Right lung (tissue), 5 donors: Measurements from ENCODE around the gene ABHD4. TPM values are rescaled to one million over a fixed set of nuclear protein-coding genes. Genes with fewer than 3 reads are reported as not detected.
"Not testable (repeated sequence)": the region's sequence is repeated elsewhere in the genome, so short reads cannot be mapped to it uniquely, and the experiment has no call there.

Experiments
- DNase-seq, 2 donors: peaks; one replicate each; pipeline ENCODE4 v3.0.0-alpha.2; 2013
- polyA plus RNA-seq, 5 donors: library from polyadenylated mRNA; unstranded; fragments of 120-200 nt; gene quantifications; one replicate each; pipeline versions ENCODE4 v1.2.1 to v1.2.3, GENCODE V29; 2013; ENCODE audit warnings: inconsistent platforms in 1 of 5, low replicate concordance in 1 of 5; ENCODE audit not compliant: insufficient read length in 5 of 5, insufficient read depth in 1 of 5

ABHD4 gene
- polyA plus RNA-seq, 5 donors = 33.1 to 46.7 (median 37.9) TPM

GRCh38 chr14:22560662-22561365, 37.3 kb upstream of the ABHD4 start:
- DNase-seq = peak in 1 of 2 donors; percentile 48

DNA sequence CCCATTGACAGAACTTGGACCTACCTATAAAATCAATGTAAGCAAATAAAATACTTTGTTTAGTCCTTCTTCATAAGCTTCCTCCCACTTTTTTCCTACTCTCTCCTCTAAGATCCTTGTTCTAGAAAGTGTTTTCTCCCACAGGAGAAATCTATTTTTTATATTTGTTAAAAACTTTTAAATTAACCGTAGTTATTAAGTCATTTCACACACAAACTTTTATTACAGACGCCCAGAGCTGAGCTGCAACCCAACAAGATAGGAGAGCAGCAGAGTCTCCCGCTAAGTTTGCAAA, 36.8 kb upstream of the ABHD4 start:
- DNase-seq = no peak

- DNase-seq = peak in 1 of 2 donors; percentile 48
Observed at GRCh38 chr14:22561661-22562579, 36.2 kb upstream of the ABHD4 start.

GRCh38 chr14:22563987-22564386, 34.1 kb upstream of the ABHD4 start:
- no peak for DNase-seq

- no peak for DNase-seq
Observed at GRCh38 chr14:22564463-22564862, 33.6 kb upstream of the ABHD4 start.

- no peak for DNase-seq
Observed at GRCh38 chr14:22565391-22565945, 32.6 kb upstream of the ABHD4 start.

- not testable (repeated sequence) for DNase-seq
Observed at GRCh38 chr14:22566266-22566665, 31.8 kb upstream of the ABHD4 start.

GRCh38 chr14:22566845-22567244, 31.3 kb upstream of the ABHD4 start:
- no peak for DNase-seq

- DNase-seq = no peak
Observed at GRCh38 chr14:22567437-22567836, 30.7 kb upstream of the ABHD4 start.

DNA sequence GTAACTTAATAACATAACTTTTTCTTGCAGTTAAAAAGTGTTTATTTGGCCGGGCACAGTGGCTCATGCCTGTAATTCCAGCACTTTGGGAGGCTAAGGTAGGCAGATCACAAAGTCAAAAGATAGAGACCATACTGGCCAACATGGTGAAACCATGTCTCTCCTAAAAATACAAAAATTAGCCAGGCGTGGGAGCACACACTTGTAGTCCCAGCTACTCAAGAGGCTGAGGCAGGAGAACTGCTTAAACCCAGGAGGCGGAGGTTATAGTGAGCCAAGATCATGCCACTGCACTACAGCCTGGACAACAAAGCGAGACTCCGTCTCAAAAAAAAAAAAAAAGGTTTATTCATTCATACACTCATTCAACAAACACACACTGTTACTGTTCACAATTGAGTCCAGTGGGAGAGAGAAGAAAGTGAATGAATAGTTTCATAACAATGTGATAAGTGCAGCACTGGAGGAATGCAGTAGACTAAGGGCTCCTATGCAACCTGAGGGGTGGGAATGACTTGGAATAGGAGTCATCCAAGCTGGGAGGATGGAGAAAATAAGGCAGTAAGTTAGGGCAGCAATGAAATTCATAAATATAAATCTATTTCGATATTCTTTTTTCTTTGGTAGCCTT, 28.9 kb upstream of the ABHD4 start:
- DNase-seq = no peak

DNA sequence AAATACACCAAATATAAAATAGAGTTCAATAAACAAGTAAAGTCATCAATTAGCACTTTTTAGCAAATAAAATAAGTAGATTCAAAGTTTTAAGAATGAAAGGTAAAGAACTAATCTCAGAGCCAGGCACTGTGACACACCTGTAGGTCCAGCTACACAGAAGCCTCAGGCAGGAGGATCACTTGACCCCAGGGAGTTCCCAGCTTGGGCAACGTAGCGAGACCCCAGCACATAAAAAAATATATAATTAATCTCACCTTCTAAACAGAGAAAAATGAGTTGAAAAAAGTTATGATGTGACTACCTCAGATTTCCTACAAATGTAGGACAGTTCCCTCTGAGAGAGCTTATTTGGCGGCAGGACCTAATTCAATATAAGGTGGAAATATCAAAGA, 28.4 kb upstream of the ABHD4 start:
- DNase-seq = no peak

- peak; percentile 78 to 86 for DNase-seq
Observed at GRCh38 chr14:22570132-22570949, 27.8 kb upstream of the ABHD4 start.

GRCh38 chr14:22572562-22573058, 25.5 kb upstream of the ABHD4 start:
- no peak for DNase-seq

- no peak for DNase-seq
Observed at GRCh38 chr14:22573804-22574203, 24.3 kb upstream of the ABHD4 start.

- no peak for DNase-seq
Observed at GRCh38 chr14:22577334-22577908, 20.7 kb upstream of the ABHD4 start.

DNA sequence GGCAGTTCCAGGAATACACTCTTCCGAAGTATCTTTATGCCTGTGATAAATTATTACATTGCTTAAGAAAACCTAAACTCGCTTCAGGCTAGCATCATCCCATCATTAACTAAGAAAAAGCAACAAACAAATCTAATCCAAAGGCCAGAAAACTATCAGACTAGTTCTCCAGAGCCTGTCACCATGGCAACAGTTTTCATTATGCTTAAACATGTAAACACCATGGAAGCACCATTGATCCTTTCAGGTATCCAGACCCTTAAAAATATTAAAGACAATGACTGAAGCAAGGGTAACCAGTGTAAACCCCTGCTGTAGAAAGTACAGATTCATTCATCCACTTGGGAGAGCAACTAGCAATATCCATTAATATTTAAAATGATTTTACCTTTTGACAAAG, 18.9 kb upstream of the ABHD4 start:
- DNase-seq = no peak

DNA sequence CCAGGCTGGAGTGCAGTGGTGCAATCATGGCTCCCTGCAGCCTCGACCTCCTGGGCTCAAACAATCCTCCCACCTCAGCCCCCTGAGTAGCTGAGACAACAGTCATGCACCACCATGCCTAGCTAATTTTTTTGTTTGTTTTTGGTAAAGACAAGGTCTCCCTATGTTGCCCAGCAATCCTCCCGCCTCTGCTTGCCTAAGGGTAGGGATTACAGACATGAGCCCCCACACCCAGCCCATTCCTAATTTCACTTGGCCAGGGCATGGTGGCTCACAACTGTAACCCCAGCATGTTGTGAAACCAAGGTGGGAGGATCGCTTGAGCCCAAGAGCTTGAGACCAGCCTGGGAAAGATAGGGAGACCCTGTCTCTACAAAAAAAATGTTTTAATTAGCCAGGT, 18.2 kb upstream of the ABHD4 start:
- DNase-seq = no peak

- DNase-seq = no peak
Observed at GRCh38 chr14:22580625-22581024, 17.5 kb upstream of the ABHD4 start.

DNA sequence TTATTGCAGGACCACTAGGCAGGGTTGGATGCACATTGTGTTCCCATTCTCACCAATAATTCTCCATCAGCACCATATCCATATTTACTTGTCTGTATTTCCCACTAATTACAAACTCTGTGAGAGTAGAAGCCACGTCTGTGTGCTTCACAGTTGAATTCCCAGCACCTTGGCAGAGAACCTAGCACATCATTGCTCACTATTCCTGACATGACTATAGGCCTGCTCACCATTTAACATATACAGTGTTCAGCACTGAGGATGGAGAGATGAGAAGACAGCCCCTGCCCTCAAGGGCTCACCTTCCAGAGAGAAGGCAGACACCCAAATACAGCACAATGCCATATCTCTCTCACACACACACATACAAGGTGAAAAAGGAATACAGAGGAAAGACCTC, 14.1 kb upstream of the ABHD4 start:
- DNase-seq = no peak

DNA sequence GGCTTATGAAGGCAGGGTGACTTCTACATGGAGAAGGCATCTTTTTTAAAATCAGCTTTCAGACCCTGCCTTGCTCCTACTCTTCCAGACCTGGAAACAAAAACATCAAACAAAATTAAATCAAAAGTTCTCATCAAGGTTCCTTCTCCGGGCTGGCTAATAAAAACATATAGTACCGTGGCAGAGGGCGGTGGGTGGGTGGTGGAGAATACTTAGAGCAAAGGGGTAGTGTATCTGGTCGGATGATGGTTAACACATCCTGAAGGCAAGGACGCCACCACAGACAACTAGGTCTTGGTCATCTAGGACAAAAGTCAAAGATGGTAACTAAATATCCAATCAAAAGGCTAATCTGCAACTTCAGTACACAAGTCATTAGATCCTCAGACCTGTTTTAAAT, 10.9 kb upstream of the ABHD4 start:
- no peak for DNase-seq
